ENCODE measurements around the gene HSPA9.

GRCh38 chr5:138542956-138543729 is 32.1 kb downstream of the HSPA9 start, which contains the start of gene ETF1:
- TF ChIP-seq POLR2AphosphoS5 (IDR thresholded peaks at IDR 0.05; ENCODE audit: low read depth) = peak; percentile 81
- TF ChIP-seq CTCF (IDR thresholded peaks at IDR 0.05; ENCODE audit: insufficient read depth, low read length) = no peak
- peak; percentile 79 for TF ChIP-seq GABPA (IDR thresholded peaks at IDR 0.05; ENCODE audit: low read depth)
- no peak for TF ChIP-seq REST (IDR thresholded peaks at IDR 0.05; ENCODE audit: insufficient replicate concordance, low read depth)

Data from HL-60 (cell line).